ENCODE data around the gene MCRIP2. TPM values are rescaled to one million over a fixed set of nuclear protein-coding genes. Genes with fewer than 3 reads are reported as not detected.
A peak's percentile ranks its signal among the peaks of the same experiment; 100 is the strongest.

Gene MCRIP2
- total and polyA plus RNA-seq, 10 donors: 23.6 to 106 (median 41.8) TPM

DNA sequence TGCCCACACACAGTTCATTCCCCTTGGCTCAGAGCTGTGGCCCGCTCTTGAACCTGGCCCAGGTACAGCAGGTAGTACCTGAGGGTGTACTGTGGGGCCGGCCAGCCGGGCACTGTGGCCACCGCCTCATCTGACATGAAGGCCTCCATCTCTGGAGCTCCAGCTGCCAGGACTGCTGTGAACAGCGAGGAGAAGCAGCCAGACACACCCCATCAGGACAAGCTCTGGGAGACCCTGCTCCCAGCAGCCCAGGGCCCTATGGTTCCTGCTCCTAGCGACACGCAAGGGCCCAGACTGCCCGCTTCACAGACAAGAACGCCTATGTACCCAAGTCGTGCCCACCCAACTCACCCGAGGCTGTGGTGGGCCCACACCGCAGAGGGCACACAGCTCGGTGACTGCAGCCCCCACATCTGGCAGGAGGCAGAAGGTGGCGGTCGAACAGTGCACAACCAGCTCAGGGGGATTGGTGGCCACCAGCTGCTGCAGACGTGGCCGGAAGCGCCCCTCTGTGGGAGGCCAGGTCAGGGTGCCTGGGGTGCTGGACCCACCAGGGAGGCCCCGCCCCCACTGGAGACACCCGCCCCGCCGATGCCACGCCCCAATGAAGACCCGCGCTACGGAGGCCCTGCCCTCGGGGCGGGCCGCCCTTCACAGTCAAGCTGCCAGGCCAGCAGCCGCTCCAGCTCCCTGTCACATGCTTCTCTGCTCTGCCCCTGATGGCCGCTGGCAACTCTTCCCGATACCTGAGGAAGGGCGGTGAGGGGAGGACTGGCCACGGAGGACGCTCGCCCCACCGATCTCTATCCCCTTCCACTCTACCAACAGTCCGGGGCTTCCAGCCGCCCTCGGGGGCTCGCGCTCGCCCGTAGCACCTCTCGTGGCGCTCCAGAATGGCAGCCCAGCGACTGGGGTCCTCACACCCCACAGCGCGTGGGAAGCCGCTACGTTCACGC is 37.5 kb downstream of the MCRIP2 start:
- Histone ChIP-seq H3K27ac (peak overlapping the region in 7 of 8 donors; percentile 63 to 97 (median 94)), H3K4me3 (peak overlapping the region; percentile 38 to 93 (median 66)), H3K9me3 (no peaks in the 10 kb centered on the region), H3K4me1 (peaks cover 33 to 83% (median 69%) of the 10 kb centered on the region in 6 donors), H3K27me3 (replicated peaks in 1 of 7) (peaks cover 0 to 39% (median 15%) of the 10 kb centered on the region in 7 donors), H3K36me3 (peaks cover 0 to 28% (median 17%) of the 10 kb centered on the region in 6 donors)
- 22 to 80% (median 24%) methylated on average over 4 to 52 of the region's 52 CpGs for whole genome bisulfite sequencing, 5 donors
- TF ChIP-seq POLR2AphosphoS5 (IDR thresholded peaks at IDR 0.05) (peak in 2 of 3 donors; percentile 2 to 47), POLR2A (IDR thresholded peaks at IDR 0.05) (no peak)
- intact Hi-C loops (cut with DNase I; ENCODE audit: low total_unique reads): no loop called here
- peak; percentile 94 for DNase-seq

DNA sequence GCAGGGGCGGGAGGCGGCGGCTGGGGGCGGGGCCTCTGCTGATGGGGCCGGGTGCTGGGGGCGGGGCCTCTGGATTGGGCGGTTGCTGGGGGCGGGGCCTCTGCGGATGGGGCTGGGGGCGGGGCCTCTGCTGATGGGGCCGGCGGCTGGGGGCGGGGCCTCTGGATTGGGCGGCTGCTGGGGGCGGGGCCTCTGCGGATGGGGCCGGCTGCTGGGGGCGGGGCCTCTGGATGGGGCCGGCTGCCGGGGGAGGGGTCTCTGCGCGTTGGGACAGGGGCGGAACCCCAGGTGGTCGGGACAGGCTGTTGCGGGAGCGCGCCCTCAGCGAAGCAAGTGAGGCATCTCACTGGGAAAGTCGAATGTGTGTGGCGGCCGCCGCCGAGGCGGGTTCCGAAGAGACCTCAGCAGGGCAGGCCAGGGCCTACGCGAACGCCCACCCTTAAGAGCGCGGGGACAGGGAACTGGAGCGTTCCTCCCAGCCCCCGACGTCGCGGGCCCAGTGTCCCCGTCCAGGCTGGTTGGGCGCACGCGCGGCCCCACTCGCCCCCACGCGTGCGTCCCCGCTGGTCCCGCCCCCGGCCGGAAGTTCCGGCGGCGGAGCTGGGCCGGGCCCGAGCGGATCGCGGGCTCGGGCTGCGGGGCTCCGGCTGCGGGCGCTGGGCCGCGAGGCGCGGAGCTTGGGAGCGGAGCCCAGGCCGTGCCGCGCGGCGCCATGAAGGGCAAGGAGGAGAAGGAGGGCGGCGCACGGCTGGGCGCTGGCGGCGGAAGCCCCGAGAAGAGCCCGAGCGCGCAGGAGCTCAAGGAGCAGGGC is 38.4 kb downstream of the MCRIP2 start, which contains the start of gene STUB1:
Gene STUB1, plus strand, starts transcription at position 597 of the 811 bp plus-strand sequence. Its CDS starts 116 bp downstream, at position 713.
- TF ChIP-seq POLR2AphosphoS5 (IDR thresholded peaks at IDR 0.05): peak; percentile 79 to 87 (median 80)
- TF ChIP-seq, protein P1, sequence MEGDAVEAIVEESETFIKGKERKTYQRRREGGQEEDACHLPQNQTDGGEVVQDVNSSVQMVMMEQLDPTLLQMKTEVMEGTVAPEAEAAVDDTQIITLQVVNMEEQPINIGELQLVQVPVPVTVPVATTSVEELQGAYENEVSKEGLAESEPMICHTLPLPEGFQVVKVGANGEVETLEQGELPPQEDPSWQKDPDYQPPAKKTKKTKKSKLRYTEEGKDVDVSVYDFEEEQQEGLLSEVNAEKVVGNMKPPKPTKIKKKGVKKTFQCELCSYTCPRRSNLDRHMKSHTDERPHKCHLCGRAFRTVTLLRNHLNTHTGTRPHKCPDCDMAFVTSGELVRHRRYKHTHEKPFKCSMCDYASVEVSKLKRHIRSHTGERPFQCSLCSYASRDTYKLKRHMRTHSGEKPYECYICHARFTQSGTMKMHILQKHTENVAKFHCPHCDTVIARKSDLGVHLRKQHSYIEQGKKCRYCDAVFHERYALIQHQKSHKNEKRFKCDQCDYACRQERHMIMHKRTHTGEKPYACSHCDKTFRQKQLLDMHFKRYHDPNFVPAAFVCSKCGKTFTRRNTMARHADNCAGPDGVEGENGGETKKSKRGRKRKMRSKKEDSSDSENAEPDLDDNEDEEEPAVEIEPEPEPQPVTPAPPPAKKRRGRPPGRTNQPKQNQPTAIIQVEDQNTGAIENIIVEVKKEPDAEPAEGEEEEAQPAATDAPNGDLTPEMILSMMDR (IDR thresholded peaks at IDR 0.05 in 8 of 11, conservative IDR thresholded peaks at IDR 0.05 in 3 of 11): no peak
- TF ChIP-seq POLR2A (IDR thresholded peaks at IDR 0.05): peak in 2 of 3 donors; percentile 24 to 40
- H3K36me3 ChIP-seq: peaks cover 0 to 24% (median 17%) of the 10 kb centered on the region in 6 donors
- WGBS, 5 donors: 0 to 2% (median 2%) methylated on average over 29 to 91 of the region's 91 CpGs
- H3K27ac ChIP-seq: peak within 1 kb of the TSS; percentile 64 to 97 (median 92)
- intact Hi-C loops (cut with DNase I; ENCODE audit: low total_unique reads): no loop called here
- H3K9me3 ChIP-seq: no peaks in the 10 kb centered on the region
- peak within 1 kb of the TSS; percentile 65 to 93 (median 76) for H3K4me3 ChIP-seq
- peak; percentile 96 for DNase-seq
- H3K27me3 ChIP-seq (replicated peaks in 1 of 7): peaks cover 0 to 31% (median 15%) of the 10 kb centered on the region in 7 donors
- peaks cover 34 to 83% (median 69%) of the 10 kb centered on the region in 6 donors for H3K4me1 ChIP-seq

DNA sequence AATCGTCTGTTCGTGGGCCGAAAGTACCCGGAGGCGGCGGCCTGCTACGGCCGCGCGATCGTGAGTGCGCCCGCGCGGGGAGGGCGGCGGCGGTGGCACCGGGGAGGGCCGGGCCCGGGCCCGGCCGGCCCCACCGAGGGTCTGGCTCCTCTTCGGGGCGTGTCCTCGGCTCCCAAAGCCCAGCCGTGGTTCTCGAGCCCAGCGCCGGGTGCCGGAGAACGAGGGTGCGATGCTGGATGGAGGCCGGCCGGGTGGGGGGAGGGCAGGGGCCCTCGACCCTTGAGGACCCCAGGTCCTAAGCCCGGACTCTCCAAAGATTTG is 39.0 kb downstream of the MCRIP2 start:
- Histone ChIP-seq H3K4me1 (peaks cover 34 to 83% (median 69%) of the 10 kb centered on the region in 6 donors), H3K9me3 (no peaks in the 10 kb centered on the region), H3K4me3 (peak overlapping the region; percentile 65 to 93 (median 76)), H3K27ac (peak overlapping the region; percentile 64 to 97 (median 92)), H3K36me3 (peaks cover 0 to 30% (median 17%) of the 10 kb centered on the region in 6 donors), H3K27me3 (replicated peaks in 1 of 7) (peaks cover 0 to 26% (median 10%) of the 10 kb centered on the region in 7 donors)
- TF ChIP-seq POLR2A (IDR thresholded peaks at IDR 0.05): no peak
- TF ChIP-seq, protein P1 (IDR thresholded peaks at IDR 0.05 in 8 of 11, conservative IDR thresholded peaks at IDR 0.05 in 3 of 11): no peak
- no peak for TF ChIP-seq POLR2AphosphoS5 (IDR thresholded peaks at IDR 0.05)
- intact Hi-C loops (cut with DNase I; ENCODE audit: low total_unique reads): no loop called here
- DNase-seq: no peak
- 0 to 1% (median 0%) methylated on average over 5 to 38 of the region's 38 CpGs for WGBS, 5 donors

DNA sequence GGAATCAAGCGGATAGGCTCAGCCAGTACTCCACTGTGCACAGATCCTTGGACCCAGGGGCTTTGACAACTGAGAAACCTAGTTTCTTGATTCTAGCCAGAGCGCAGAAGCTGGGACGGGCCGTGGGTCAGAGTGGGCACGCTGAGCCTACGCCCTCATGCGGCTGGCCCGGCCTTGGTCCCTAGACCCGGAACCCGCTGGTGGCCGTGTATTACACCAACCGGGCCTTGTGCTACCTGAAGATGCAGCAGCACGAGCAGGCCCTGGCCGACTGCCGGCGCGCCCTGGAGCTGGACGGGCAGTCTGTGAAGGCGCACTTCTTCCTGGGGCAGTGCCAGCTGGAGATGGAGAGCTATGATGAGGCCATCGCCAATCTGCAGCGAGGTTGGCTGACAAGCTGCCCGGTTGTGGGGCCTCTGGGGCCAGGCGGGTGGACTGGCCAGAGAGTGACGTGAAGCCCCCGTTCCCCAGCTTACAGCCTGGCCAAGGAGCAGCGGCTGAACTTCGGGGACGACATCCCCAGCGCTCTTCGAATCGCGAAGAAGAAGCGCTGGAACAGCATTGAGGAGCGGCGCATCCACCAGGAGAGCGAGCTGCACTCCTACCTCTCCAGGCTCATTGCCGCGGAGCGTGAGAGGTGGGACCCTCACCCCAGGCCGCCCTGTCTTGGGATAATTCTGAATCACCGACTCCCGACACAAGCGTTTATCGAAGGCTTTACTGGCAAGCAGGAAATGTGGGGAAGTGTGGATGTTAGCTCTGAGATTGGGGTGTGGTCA is 39.5 kb downstream of the MCRIP2 start:
- Histone ChIP-seq H3K36me3 (peaks cover 0 to 35% (median 19%) of the 10 kb centered on the region in 6 donors), H3K27ac (peak overlapping the region; percentile 64 to 97 (median 92)), H3K4me1 (peaks cover 30 to 83% (median 70%) of the 10 kb centered on the region in 6 donors), H3K27me3 (replicated peaks in 1 of 7) (peaks cover 0 to 20% (median 10%) of the 10 kb centered on the region in 7 donors), H3K9me3 (no peaks in the 10 kb centered on the region), H3K4me3 (peak overlapping the region; percentile 65 to 93 (median 76))
- peak; percentile 82 for DNase-seq
- TF ChIP-seq POLR2AphosphoS5 (IDR thresholded peaks at IDR 0.05): peak in 2 of 3 donors; percentile 31 to 66
- TF ChIP-seq, protein P1 (IDR thresholded peaks at IDR 0.05 in 8 of 11, conservative IDR thresholded peaks at IDR 0.05 in 3 of 11): no peak
- intact Hi-C loops (cut with DNase I; ENCODE audit: low total_unique reads): no loop called here
- 47 to 90% (median 52%) methylated on average over 26 to 44 of the region's 44 CpGs for WGBS, 5 donors

Measured in spleen (tissue), 11 donors.